HUES48 (cell line): Measurements from ENCODE around the gene VAMP2.
"Not testable (repeated sequence)": the region's sequence is repeated elsewhere in the genome, so short reads cannot be mapped to it uniquely, and the experiment has no call there.

ENCODE experiments used
- H3K27ac ChIP-seq: one replicate; pipeline ENCODE4 v1.7.0; 2013; ENCODE audit warnings: low read depth, low read length, inconsistent platforms
- H3K27me3 ChIP-seq: 2 replicates; pipeline ENCODE4 v1.6.1; 2013; ENCODE audit warnings: mild to moderate bottlenecking, low read length; ENCODE audit not compliant: control insufficient read depth, insufficient read depth
- H3K36me3 ChIP-seq: 2 replicates; pipeline ENCODE4 v1.6.1; 2013; ENCODE audit warnings: low read length; ENCODE audit not compliant: control insufficient read depth, insufficient read depth
- H3K4me1 ChIP-seq: 2 replicates; pipeline ENCODE4 v1.6.1; 2013; ENCODE audit warnings: mild to moderate bottlenecking, low read length; ENCODE audit not compliant: control insufficient read depth, insufficient read depth
- H3K4me3 ChIP-seq: 2 replicates; pipeline ENCODE4 v1.5.1; 2013; ENCODE audit warnings: mild to moderate bottlenecking, low read depth, low read length
- H3K9ac ChIP-seq: 2 replicates; pipeline ENCODE4 v1.6.1; 2013; ENCODE audit warnings: mild to moderate bottlenecking, low read depth, low read length, moderate library complexity
- H3K9me3 ChIP-seq: 2 replicates; pipeline ENCODE4 v1.6.1; 2013; ENCODE audit warnings: low read length; ENCODE audit not compliant: control insufficient read depth, insufficient read depth

Gene VAMP2

DNA sequence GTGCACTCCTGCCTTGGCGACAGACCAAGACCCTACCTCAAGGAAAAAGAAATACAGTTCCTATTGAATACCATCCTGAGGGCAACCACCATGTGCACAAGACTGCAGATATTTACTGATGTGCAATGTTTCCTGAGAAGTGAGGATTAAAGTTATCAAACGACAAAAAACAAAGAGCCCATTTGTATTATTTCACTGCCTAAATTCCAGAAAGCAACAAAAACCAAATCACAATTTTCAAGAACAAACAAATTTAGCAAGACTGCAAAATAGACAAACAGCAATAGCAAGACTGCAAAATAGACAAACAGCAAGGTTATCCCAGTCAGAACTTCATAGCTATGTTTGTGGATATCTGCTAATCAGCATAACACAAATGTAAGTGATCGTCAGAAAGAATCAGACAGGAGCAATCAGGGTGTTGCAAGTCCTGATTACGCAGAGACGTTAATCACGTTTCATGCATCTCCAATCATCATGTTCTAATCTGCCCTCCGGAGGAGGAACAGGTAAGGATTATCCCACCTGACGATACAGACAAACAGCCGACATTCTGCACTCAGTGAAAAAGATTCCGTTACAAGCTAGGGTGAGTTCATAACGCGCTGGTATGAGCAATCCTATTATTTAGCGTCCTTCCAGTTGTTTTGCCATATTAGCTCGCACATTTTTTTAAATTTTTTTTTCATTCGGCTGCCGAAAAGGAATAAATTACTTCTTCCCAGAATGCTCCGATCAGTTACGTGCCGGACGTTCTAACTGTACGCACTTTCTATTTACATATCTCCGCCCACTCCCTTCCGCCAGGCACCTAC is 10.5 kb upstream of the VAMP2 start:
- Histone ChIP-seq H3K4me1 (peaks cover 20% of the 10 kb centered on the region), H3K4me3 (peak overlapping the region; percentile 72), H3K27ac (peak overlapping the region; percentile 98), H3K9me3 (no peaks in the 10 kb centered on the region), H3K27me3 (no peaks in the 10 kb centered on the region), H3K36me3 (no peaks in the 10 kb centered on the region), H3K9ac (peak overlapping the region; percentile 97)

DNA sequence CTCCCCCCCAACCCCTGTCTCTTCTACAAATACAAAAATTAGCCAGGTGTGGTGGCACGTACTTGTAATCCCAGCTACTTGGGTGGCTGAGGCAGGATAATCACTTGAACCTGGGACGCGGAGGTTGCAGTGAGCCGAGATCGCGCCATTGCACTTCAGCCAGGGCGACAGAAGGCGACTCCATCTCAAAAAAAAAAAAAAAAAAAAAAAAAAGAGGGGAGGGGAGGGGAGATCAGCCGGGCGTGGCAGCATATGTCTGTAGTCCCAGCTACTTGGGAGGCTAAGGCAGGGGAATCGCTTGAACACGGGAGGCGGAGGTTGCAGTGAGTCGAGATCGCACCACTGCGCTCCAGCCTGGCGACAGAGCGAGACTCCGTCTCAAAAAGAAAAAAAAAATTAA is 7.4 kb upstream of the VAMP2 start:
- H3K27ac ChIP-seq, H3K27me3 ChIP-seq, H3K36me3 ChIP-seq, H3K9ac ChIP-seq, H3K4me1 ChIP-seq, H3K9me3 ChIP-seq, H3K4me3 ChIP-seq: not testable (repeated sequence)

DNA sequence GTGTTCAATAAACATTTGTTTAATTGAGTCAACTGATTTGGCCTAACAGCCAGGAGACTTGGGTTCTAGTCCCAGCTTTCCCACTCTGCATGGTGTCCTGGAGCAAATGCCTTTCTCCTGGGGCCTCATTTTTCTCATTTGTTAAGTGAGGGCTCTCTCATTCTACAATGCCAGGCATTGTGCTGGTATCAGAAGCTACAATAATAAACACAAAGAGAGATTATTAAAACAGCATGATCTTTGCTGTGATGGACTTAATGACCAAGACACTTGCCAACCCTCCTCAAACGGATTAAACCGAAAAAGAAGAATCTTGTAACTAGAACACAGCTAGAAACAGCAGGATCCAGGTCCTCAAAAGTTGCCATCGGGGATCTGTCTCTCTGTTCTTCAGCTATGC is 4.8 kb upstream of the VAMP2 start:
- Histone ChIP-seq H3K4me1 (peaks cover 13% of the 10 kb centered on the region), H3K27ac (no peak overlapping the region), H3K4me3 (no peak overlapping the region), H3K9ac (no peak overlapping the region), H3K27me3 (no peaks in the 10 kb centered on the region), H3K9me3 (no peaks in the 10 kb centered on the region), H3K36me3 (no peaks in the 10 kb centered on the region)

DNA sequence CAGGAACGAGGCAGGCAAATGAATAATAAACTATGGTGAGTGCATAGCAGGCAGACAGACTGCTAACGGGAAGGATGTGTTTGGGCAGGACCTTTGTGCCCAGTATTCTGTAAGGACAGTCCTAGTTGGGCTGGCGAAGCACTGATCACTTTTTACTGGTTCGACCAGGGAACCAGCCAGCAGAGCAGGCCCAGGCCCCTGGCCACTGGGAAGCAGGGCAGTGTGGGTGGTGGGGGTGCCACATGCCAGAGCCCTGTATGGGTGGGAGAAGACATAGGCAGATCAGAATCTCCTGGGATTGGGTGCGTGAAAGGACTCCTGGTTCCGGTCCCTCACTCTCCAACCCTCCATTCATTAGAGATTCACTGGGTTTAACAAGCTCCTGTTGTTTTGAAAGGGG is 4.0 kb upstream of the VAMP2 start:
- Histone ChIP-seq H3K9ac (no peak overlapping the region), H3K27ac (no peak overlapping the region), H3K4me1 (peaks cover 13% of the 10 kb centered on the region), H3K4me3 (no peak overlapping the region), H3K9me3 (no peaks in the 10 kb centered on the region), H3K27me3 (no peaks in the 10 kb centered on the region), H3K36me3 (no peaks in the 10 kb centered on the region)

GRCh38 chr17:8164815-8165131 is 2.0 kb upstream of the VAMP2 start:
- Histone ChIP-seq H3K4me3 (no peak overlapping the region), H3K4me1 (peaks cover 13% of the 10 kb centered on the region), H3K36me3 (peaks cover 15% of the 10 kb centered on the region), H3K9ac (no peak overlapping the region), H3K27me3 (no peaks in the 10 kb centered on the region), H3K27ac (peak overlapping the region; percentile 99), H3K9me3 (no peaks in the 10 kb centered on the region)

DNA sequence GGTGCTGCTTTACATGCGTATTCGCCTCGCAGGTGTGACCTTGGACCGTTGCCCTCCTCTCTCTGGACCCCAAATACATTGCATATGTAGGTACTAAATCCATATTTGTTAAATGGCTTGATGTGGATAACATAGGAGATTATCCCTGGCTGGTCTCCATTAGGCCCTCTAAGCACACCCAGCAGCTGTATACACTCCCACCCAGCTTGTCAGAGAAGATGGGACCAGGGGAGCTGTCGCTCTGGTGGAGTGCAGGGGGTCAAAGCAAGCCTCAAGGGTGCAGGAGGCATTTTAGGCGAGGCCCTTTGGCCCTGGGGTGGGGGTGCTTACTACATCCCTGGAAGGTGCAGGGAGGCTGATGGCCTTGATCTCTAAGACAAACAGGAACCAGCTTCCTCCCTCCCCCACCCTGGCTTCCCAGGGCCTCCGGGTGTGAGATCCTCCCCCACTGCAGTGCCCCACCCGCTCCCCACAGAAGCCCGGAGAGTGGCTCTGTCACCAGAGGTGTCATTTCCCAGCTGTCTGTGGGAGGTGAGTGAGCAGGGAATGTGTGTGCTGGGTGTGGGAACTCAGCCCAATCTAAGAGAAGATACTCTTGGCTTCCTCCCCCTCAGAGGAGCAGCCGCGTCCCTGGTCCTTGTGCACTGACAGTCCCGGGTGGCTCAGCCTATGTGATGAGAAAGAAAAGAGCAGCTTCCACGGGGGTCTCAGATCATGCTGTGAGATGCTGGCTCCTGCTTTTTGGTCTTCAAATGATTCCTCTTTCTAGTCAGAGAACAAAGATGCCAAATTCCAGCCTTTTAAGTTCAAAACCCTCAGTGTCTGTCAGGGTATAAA is 1.4 kb upstream of the VAMP2 start:
- H3K36me3 ChIP-seq, result peaks cover 20% of the 10 kb centered on the region
- H3K4me3 ChIP-seq, result peak overlapping the region; percentile 75
- H3K4me1 ChIP-seq, result peaks cover 13% of the 10 kb centered on the region
- no peaks in the 10 kb centered on the region for H3K9me3 ChIP-seq
- peak overlapping the region; percentile 1; the same call in 1 of the 2 replicates for H3K9ac ChIP-seq
- H3K27ac ChIP-seq, result peak overlapping the region; percentile 99
- H3K27me3 ChIP-seq, result no peaks in the 10 kb centered on the region

GRCh38 chr17:8162997-8163977 is 539 bp upstream of the VAMP2 start:
- Histone ChIP-seq H3K9me3 (no peaks in the 10 kb centered on the region), H3K9ac (peak overlapping the region; percentile 94), H3K4me3 (peak overlapping the region; percentile 86), H3K27me3 (no peaks in the 10 kb centered on the region), H3K36me3 (peaks cover 20% of the 10 kb centered on the region), H3K4me1 (peaks cover 13% of the 10 kb centered on the region), H3K27ac (peak overlapping the region; percentile 99)

- Histone ChIP-seq H3K9ac (no peak overlapping the region), H3K4me3 (peak overlapping the region; percentile 86), H3K36me3 (peaks cover 20% of the 10 kb centered on the region), H3K27ac (no peak overlapping the region), H3K4me1 (peaks cover 13% of the 10 kb centered on the region), H3K27me3 (no peaks in the 10 kb centered on the region), H3K9me3 (no peaks in the 10 kb centered on the region)
Measured at GRCh38 chr17:8161289-8162232, 1.2 kb downstream of the VAMP2 start.

- Histone ChIP-seq H3K36me3 (peaks cover 20% of the 10 kb centered on the region), H3K9ac (no peak overlapping the region), H3K4me1 (peaks cover 13% of the 10 kb centered on the region), H3K9me3 (no peaks in the 10 kb centered on the region), H3K27ac (no peak overlapping the region), H3K27me3 (no peaks in the 10 kb centered on the region), H3K4me3 (no peak overlapping the region)
Measured at GRCh38 chr17:8160741-8161221, 2.0 kb downstream of the VAMP2 start.

DNA sequence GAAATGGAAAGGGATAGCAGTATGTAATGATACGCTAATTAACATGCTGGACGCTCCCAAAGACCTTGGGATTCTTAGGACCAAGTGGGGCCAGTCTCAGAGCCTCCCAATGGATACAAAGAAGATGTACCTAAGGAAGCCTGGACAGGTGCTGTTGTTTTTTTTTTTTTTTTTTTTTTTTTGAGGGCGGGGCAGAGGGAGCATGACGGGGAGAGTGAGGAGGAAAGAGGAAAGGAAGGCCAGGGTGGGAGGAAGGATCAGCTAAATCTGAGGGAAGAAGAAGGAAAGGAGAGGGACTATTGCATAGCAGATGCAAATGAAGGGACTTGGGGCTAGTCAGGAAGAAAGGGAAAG is 2.5 kb downstream of the VAMP2 start:
- H3K4me1 ChIP-seq, result peaks cover 19% of the 10 kb centered on the region
- peaks cover 20% of the 10 kb centered on the region for H3K36me3 ChIP-seq
- no peak overlapping the region for H3K27ac ChIP-seq
- H3K27me3 ChIP-seq, result no peaks in the 10 kb centered on the region
- H3K9me3 ChIP-seq, result no peaks in the 10 kb centered on the region
- no peak overlapping the region for H3K9ac ChIP-seq
- H3K4me3 ChIP-seq, result no peak overlapping the region
